OCI-LY3 (cell line): ENCODE data around the gene PFDN1.

Source experiments
- H2AFZ ChIP-seq: fragments of 200-600, 300-600 bp; shearing (Covaris generic); 2 replicates; pipeline ENCODE4 v1.6.0; 2014; ENCODE audit warnings: antibody characterized with exemption, low read depth, low read length
- H3K27ac ChIP-seq: fragments of 200-600, 300-600 bp; sonication (generic); 2 replicates; pipeline ENCODE4 v1.5.1; 2014; ENCODE audit warnings: mild to moderate bottlenecking, low read length, moderate library complexity, mixed read lengths
- H3K27me3 ChIP-seq: fragments of 200-600, 300-600 bp; sonication (generic); 2 replicates; pipeline ENCODE4 v1.6.1; 2014; ENCODE audit warnings: low read depth, low read length, mixed read lengths
- H3K36me3 ChIP-seq: fragments of 200-600, 300-600 bp; sonication (generic); replicated peaks from 2 replicates; pipeline ENCODE3; 2014; ENCODE audit warnings: low read depth, low read length, mixed read lengths
- H3K4me1 ChIP-seq: fragments of 300-600, 200-600 bp; sonication (generic); 2 replicates; pipeline ENCODE4 v1.6.1; 2014; ENCODE audit warnings: low read length, mixed read lengths
- H3K4me2 ChIP-seq: fragments of 200-600, 300-600 bp; sonication (generic); 2 replicates; pipeline ENCODE4 v1.6.1; 2014; ENCODE audit warnings: low read length, mixed read lengths
- H3K4me3 ChIP-seq: fragments of 300-600, 200-600 bp; sonication (generic); 2 replicates; pipeline ENCODE4 v1.5.1; 2014; ENCODE audit warnings: antibody characterized with exemption, mild to moderate bottlenecking, low read length, moderate library complexity
- H3K79me2 ChIP-seq: fragments of 300-600, 200-600 bp; shearing (Covaris generic); 2 replicates; pipeline ENCODE4 v1.6.1; 2014; ENCODE audit warnings: mild to moderate bottlenecking, low read length, mixed read lengths
- H3K9ac ChIP-seq: fragments of 300-600, 200-600 bp; shearing (Covaris generic); 2 replicates; pipeline ENCODE4 v1.6.0; 2014; ENCODE audit warnings: mild to moderate bottlenecking, low read length, moderate library complexity
- H3K9me3 ChIP-seq: fragments of 200-600, 300-600 bp; shearing (Covaris generic); 2 replicates; pipeline ENCODE4 v1.6.1; 2014; ENCODE audit warnings: low read length, mixed read lengths; ENCODE audit not compliant: insufficient read depth
- H4K20me1 ChIP-seq: fragments of 200-600, 300-600 bp; sonication (generic); 2 replicates; pipeline ENCODE4 v1.6.1; 2016; ENCODE audit warnings: low read length, mixed read lengths; ENCODE audit not compliant: insufficient read depth
- CTCF ChIP-seq: fragments of 200-600, 300-600 bp; sonication (generic); IDR thresholded peaks from 2 replicates; pipeline ENCODE4 v1.5.1; 2014; ENCODE audit warnings: antibody characterized with exemption, low read length, low read depth
- EZH2phosphoT487 ChIP-seq: fragments of 200-600 bp; shearing (Covaris generic); IDR thresholded peaks from 2 replicates; pipeline ENCODE4 v1.6.1; 2018; ENCODE audit warnings: antibody characterized with exemption, mixed run types, low read depth

The PFDN1 gene

GRCh38 chr5:140287801-140288521 is 14.9 kb downstream of the PFDN1 start:
- H3K79me2 ChIP-seq: peaks cover 45% of the 10 kb centered on the region
- H4K20me1 ChIP-seq: no peaks in the 10 kb centered on the region
- H3K27ac ChIP-seq: no peak overlapping the region
- no peak overlapping the region for H2AFZ ChIP-seq
- H3K4me3 ChIP-seq: no peak overlapping the region
- no peak overlapping the region for H3K4me2 ChIP-seq
- TF ChIP-seq EZH2phosphoT487 (no peak), CTCF (no peak)
- peaks cover 5% of the 10 kb centered on the region for H3K36me3 ChIP-seq
- no peaks in the 10 kb centered on the region for H3K9me3 ChIP-seq
- no peak overlapping the region for H3K9ac ChIP-seq
- peaks cover 27% of the 10 kb centered on the region for H3K4me1 ChIP-seq
- no peaks in the 10 kb centered on the region for H3K27me3 ChIP-seq

GRCh38 chr5:140286424-140286823 is 16.5 kb downstream of the PFDN1 start:
- no peaks in the 10 kb centered on the region; the same call in 1 of the 2 replicates for H4K20me1 ChIP-seq
- peaks cover 35% of the 10 kb centered on the region for H3K4me1 ChIP-seq
- TF ChIP-seq EZH2phosphoT487: no peak
- TF ChIP-seq CTCF: no peak
- H3K4me3 ChIP-seq: no peak overlapping the region
- H3K79me2 ChIP-seq: peaks cover 42% of the 10 kb centered on the region
- no peak overlapping the region for H3K9ac ChIP-seq
- H3K4me2 ChIP-seq: no peak overlapping the region
- H3K27ac ChIP-seq: no peak overlapping the region
- no peak overlapping the region for H2AFZ ChIP-seq
- peaks cover 5% of the 10 kb centered on the region for H3K36me3 ChIP-seq
- H3K27me3 ChIP-seq: no peaks in the 10 kb centered on the region
- H3K9me3 ChIP-seq: no peaks in the 10 kb centered on the region

- H4K20me1 ChIP-seq: no peaks in the 10 kb centered on the region; the same call in 1 of the 2 replicates
- H2AFZ ChIP-seq: no peak overlapping the region
- H3K4me2 ChIP-seq: no peak overlapping the region; the same call in 1 of the 2 replicates
- TF ChIP-seq EZH2phosphoT487 (no peak), CTCF (no peak)
- H3K27me3 ChIP-seq: no peaks in the 10 kb centered on the region
- H3K4me1 ChIP-seq: peaks cover 35% of the 10 kb centered on the region
- no peaks in the 10 kb centered on the region for H3K9me3 ChIP-seq
- H3K27ac ChIP-seq: peak overlapping the region; percentile 74; the same call in 1 of the 2 replicates
- no peak overlapping the region for H3K4me3 ChIP-seq
- peaks cover 31% of the 10 kb centered on the region; the same call in 1 of the 2 replicates for H3K79me2 ChIP-seq
- H3K36me3 ChIP-seq: peaks cover 5% of the 10 kb centered on the region
- no peak overlapping the region for H3K9ac ChIP-seq
Observed at GRCh38 chr5:140284013-140284412, 18.9 kb downstream of the PFDN1 start.

- Histone ChIP-seq H3K27ac (peak overlapping the region; percentile 6; the same call in 1 of the 2 replicates), H3K4me3 (no peak overlapping the region), H3K9me3 (no peaks in the 10 kb centered on the region), H3K36me3 (peaks cover 5% of the 10 kb centered on the region), H3K27me3 (no peaks in the 10 kb centered on the region), H3K4me2 (peak overlapping the region; percentile 30; the same call in 1 of the 2 replicates), H4K20me1 (no peaks in the 10 kb centered on the region; the same call in 1 of the 2 replicates), H3K79me2 (peaks cover 21% of the 10 kb centered on the region; the same call in 1 of the 2 replicates), H3K9ac (no peak overlapping the region), H2AFZ (no peak overlapping the region), H3K4me1 (peaks cover 38% of the 10 kb centered on the region)
- TF ChIP-seq EZH2phosphoT487 (no peak), CTCF (no peak)
Observed at GRCh38 chr5:140282266-140282665, 20.6 kb downstream of the PFDN1 start.
